AG09319 (cell line): ENCODE data around the gene TXN2.

Experiments
- DNase-seq: peaks from one replicate; pipeline ENCODE4 v3.0.0-alpha.2; 2010; ENCODE audit warnings: low read depth; ENCODE audit errors: extremely low read depth
- TF ChIP-seq, protein P1 (sequence below): IDR thresholded peaks from 2 replicates; pipeline ENCODE4 v1.5.1; 2011; ENCODE audit warnings: low read depth, mild to moderate bottlenecking, inconsistent platforms, low read length, moderate library complexity

The TXN2 gene

DNA sequence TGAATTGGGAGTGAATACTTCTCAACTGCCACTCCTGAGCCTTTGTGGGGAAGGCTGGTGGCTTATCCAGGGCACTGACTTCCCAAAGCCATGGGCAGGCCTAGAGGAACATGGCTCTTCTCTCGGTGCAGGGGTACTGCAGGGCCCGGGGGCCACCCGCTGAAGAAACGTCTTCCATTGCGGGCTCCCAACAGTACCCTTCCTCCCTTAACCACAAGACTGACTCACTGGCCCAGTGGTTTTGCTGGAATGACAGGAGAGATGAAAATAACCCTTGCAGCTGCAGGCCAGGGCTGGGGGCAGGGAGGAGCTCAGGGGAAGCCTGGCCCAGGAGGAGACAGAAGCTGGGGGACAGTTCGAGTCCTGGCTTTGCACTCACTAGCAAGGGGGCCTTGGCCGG, 13.5 kb downstream of the TXN2 start:
- TF ChIP-seq, protein P1, sequence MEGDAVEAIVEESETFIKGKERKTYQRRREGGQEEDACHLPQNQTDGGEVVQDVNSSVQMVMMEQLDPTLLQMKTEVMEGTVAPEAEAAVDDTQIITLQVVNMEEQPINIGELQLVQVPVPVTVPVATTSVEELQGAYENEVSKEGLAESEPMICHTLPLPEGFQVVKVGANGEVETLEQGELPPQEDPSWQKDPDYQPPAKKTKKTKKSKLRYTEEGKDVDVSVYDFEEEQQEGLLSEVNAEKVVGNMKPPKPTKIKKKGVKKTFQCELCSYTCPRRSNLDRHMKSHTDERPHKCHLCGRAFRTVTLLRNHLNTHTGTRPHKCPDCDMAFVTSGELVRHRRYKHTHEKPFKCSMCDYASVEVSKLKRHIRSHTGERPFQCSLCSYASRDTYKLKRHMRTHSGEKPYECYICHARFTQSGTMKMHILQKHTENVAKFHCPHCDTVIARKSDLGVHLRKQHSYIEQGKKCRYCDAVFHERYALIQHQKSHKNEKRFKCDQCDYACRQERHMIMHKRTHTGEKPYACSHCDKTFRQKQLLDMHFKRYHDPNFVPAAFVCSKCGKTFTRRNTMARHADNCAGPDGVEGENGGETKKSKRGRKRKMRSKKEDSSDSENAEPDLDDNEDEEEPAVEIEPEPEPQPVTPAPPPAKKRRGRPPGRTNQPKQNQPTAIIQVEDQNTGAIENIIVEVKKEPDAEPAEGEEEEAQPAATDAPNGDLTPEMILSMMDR: no peak
- peak; percentile 81 for DNase-seq

DNA sequence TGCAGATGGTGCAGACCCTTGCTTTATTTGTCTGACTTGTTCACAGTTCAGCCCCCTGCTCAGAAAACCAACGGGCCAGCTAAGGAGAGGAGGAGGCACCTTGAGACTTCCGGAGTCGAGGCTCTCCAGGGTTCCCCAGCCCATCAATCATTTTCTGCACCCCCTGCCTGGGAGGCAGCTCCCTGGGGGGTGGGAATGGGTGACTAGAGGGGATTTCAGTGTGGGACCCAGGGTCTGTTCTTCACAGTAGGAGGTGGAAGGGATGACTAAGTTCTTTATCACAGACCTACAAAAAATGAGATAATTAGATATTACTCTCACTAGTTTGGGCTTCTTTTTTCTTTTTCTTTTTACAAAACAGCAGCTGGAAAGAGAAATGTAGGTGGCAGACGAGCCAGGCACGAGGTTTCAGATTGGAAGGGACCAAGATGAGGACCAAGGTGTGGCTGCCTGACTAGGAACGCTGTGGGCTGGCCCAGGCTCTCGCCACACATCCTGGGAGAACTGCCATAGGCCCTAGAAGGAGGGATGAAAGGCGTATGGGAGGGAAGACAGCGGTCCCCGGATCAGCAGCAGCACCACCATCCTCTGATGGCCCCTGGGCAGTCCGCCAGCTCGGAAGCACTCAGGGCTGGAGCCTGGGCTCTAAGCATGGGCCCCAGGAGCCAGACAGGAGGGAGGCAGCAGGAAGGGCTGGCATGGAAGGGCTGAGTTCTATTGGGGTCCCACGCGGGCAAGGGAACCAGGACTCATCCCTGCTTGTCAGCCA, 14.2 kb downstream of the TXN2 start:
- DNase-seq: no peak
- TF ChIP-seq, protein P1: no peak

DNA sequence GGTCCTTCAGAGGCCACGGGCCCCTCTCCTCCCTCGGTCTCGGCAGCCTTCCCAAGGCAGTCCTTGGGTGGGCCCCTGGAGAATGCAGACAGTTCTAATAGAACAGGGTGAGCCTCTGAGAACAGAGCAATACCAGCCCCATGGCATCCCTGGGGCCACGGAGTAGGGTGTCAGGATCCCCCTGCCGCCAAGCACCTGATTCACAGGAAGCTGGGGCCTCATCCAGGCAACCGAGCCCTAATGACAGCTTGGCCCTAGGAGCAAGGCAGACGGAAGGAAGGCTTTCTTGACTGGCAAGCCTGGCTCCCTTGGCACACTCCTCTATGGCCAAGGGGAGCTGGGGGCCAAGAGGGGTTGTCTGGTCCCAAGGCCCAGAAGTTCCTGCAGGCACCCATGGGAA, 15.2 kb downstream of the TXN2 start:
- TF ChIP-seq, protein P1: no peak
- DNase-seq: no peak

DNA sequence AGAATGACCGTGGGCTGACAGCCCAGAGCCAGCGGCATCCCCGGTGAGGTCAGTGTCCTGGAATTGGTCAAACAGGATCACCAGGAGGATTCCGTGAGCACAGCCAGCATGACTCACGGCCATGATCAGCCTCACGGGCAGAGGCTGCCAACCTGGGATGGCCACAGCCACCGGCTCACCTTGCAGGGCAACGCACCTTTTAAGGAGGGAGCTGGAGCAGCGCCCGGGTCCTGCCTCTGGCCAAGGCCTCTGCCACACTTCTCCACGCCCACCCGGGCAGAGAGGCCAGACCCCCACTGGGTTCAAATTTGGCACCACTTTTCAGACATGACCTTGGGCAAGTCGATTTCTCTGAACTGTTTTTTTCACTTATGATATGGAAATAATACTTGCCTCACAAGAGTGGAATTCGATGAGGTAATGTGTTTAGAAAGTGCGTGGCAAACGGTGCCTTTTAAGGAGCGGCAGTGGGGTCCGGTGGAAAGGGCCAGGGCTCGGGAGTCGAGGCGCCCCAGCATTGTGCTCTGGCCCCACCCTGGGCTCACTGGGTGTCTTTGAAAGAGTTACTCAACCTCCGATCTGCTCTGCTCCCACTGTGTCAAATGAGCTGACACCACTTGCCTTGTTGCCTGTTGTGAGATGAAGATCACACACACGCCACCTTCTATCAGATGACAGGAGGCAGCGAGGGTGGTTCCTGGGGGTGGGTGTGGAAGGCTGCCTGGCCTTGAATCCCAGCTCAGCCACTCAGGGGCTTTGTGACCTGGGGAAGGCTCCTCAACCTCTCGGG, 16.0 kb downstream of the TXN2 start:
- TF ChIP-seq, protein P1: no peak
- DNase-seq: no peak

DNA sequence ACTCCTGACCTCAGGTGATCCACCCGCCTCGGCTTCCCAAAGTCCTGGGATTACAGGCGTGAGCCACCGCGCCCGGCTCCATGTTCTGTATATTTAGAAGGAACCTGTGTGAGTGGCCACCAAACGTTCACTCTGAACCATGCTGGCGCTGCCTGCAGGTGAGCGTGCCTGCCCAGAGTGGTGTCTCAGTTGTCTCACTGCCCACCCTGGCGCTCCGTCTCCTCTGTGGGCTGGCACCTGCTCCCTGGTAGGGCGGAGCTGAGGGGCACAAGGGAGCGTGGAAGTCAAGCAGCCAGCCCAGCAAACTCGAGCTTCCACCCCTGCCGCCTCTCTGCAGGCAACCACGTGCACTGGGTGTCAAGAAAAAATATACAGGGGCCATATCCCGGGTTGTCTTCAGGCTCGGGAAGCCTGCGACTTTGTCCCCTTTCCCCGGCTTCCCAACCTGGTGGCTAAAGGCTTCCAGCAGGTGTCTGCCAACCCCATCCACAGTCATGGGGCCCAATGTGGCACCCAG, 16.7 kb downstream of the TXN2 start:
- TF ChIP-seq, protein P1: no peak
- DNase-seq: no peak

DNA sequence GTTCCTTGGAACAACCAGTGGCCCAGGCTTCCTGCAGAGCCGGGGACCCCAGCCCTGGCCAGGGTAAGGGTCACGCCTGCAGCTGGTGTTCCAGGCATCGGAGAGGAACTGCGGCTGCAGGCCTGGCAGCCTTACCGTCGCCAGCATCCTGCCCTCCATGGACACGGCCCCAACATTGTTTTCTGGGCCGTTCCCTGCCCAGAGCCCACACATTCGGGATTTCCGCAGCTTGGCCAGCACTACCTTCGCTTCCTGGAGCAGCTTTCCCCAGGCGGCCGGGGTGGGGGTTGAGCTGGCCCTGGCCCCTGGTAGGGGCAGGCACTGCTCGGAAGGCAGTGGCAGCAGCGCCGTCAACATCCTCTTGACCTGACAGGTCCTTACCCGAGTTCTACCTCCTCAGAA, 17.7 kb downstream of the TXN2 start:
- DNase-seq: no peak
- TF ChIP-seq, protein P1: no peak
